Glomerular visceral epithelial cell (primary cell): ENCODE results near the gene TSPEAR.
"Not testable (repeated sequence)": the region's sequence is repeated elsewhere in the genome, so short reads cannot be mapped to it uniquely, and the experiment has no call there.

ENCODE experiments used
- DNase-seq: peaks from one replicate; pipeline ENCODE4 v3.0.0-alpha.2; 2016; ENCODE audit errors: extremely low spot score

TSPEAR gene

GRCh38 chr21:44684077-44684476, 27.3 kb downstream of the TSPEAR start:
- no peak for DNase-seq

- no peak for DNase-seq
Observed at GRCh38 chr21:44682580-44683151, 28.7 kb downstream of the TSPEAR start.

- DNase-seq = no peak
Observed at GRCh38 chr21:44681861-44682579, 29.4 kb downstream of the TSPEAR start, which contains the start of gene KRTAP12-1. Gene KRTAP12-1 (minus strand): TSS chr21:44682163. CDS start chr21:44682123, 40 bp downstream.

- DNase-seq = no peak
Observed at GRCh38 chr21:44681152-44681551, 30.2 kb downstream of the TSPEAR start.

- no peak for DNase-seq
Observed at GRCh38 chr21:44677881-44678280, 33.5 kb downstream of the TSPEAR start.

- no peak for DNase-seq
Observed at GRCh38 chr21:44671911-44672310, 39.5 kb downstream of the TSPEAR start.

- DNase-seq = no peak
Observed at GRCh38 chr21:44670642-44671432, 40.5 kb downstream of the TSPEAR start.

- DNase-seq = no peak
Observed at GRCh38 chr21:44667612-44668011, 43.8 kb downstream of the TSPEAR start.

GRCh38 chr21:44666401-44667320, 44.7 kb downstream of the TSPEAR start, which contains the start of gene KRTAP12-2:
Gene KRTAP12-2 (minus strand): TSS chr21:44666927. CDS start chr21:44666886, 41 bp downstream.
- DNase-seq = no peak

- DNase-seq = no peak
Observed at GRCh38 chr21:44664691-44665090, 46.7 kb downstream of the TSPEAR start.

- not testable (repeated sequence) for DNase-seq
Observed at GRCh38 chr21:44661567-44661966, 49.8 kb downstream of the TSPEAR start.

GRCh38 chr21:44658913-44659595, 52.3 kb downstream of the TSPEAR start:
- no peak for DNase-seq

GRCh38 chr21:44658541-44658910, 52.8 kb downstream of the TSPEAR start:
- no peak for DNase-seq

GRCh38 chr21:44657635-44658540, 53.5 kb downstream of the TSPEAR start, which contains the start of gene KRTAP12-3:
Gene KRTAP12-3 (plus strand): TSS chr21:44657932. CDS start chr21:44657980, 48 bp downstream.
- no peak for DNase-seq

- no peak for DNase-seq
Observed at GRCh38 chr21:44656868-44657267, 54.5 kb downstream of the TSPEAR start.

GRCh38 chr21:44654576-44655175, 56.7 kb downstream of the TSPEAR start, which contains the start of gene KRTAP12-4:
Gene KRTAP12-4 (minus strand): TSS chr21:44654659. CDS start chr21:44654614, 45 bp downstream.
- no peak for DNase-seq

- DNase-seq = no peak
Observed at GRCh38 chr21:44653656-44654575, 57.5 kb downstream of the TSPEAR start.

GRCh38 chr21:44653123-44653522, 58.2 kb downstream of the TSPEAR start:
- DNase-seq = no peak
